OCI-LY1 (cell line): Measurements from ENCODE around the gene SH3BP4.

Experiments used
- H2AFZ ChIP-seq: fragments of 200-600 bp; sonication (generic), shearing (Covaris generic); 2 replicates; pipeline ENCODE4 v1.6.0; 2014; ENCODE audit warnings: antibody characterized with exemption, mild to moderate bottlenecking, low read length
- H3F3A ChIP-seq: fragments of 200-600 bp; sonication (generic), shearing (Covaris generic); 2 replicates; pipeline ENCODE4 v1.6.0; 2014; ENCODE audit warnings: mild to moderate bottlenecking, antibody characterized with exemption, low read length, moderate library complexity; ENCODE audit not compliant: insufficient read depth
- H3K27ac ChIP-seq: fragments of 200-600 bp; sonication (generic); 2 replicates; pipeline ENCODE4 v1.5.1; 2014; ENCODE audit warnings: low read length, mixed run types, mild to moderate bottlenecking, low read depth; ENCODE audit not compliant: poor library complexity, severe bottlenecking
- H3K27me3 ChIP-seq: fragments of 200-600 bp; sonication (generic); 2 replicates; pipeline ENCODE4 v1.6.0; 2014; ENCODE audit warnings: antibody characterized with exemption, mild to moderate bottlenecking, low read length, moderate library complexity; ENCODE audit not compliant: insufficient read depth
- H3K36me3 ChIP-seq: fragments of 200-600 bp; sonication (generic); 2 replicates; pipeline ENCODE4 v1.6.1; 2014; ENCODE audit warnings: mild to moderate bottlenecking, antibody characterized with exemption, low read length, moderate library complexity, mixed read lengths; ENCODE audit not compliant: insufficient read depth
- H3K4me1 ChIP-seq: fragments of 200-600 bp; sonication (generic); 2 replicates; pipeline ENCODE4 v1.5.1; 2014; ENCODE audit warnings: mild to moderate bottlenecking, low read length, moderate library complexity; ENCODE audit not compliant: insufficient read depth, severe bottlenecking
- H3K4me2 ChIP-seq: fragments of 200-600 bp; sonication (generic), shearing (Covaris generic); 2 replicates; pipeline ENCODE4 v1.6.1; 2014; ENCODE audit warnings: low read length
- H3K4me3 ChIP-seq: fragments of 200-600 bp; sonication (generic); 2 replicates; pipeline ENCODE4 v1.5.1; 2014; ENCODE audit warnings: low read length, low read depth, mild to moderate bottlenecking, mixed read lengths; ENCODE audit not compliant: poor library complexity, severe bottlenecking
- H3K79me2 ChIP-seq: fragments of 200-600 bp; shearing (Covaris generic); 2 replicates; pipeline ENCODE4 v1.6.1; 2016; ENCODE audit warnings: mixed run types, low read length, mixed read lengths; ENCODE audit not compliant: insufficient read depth
- H3K9ac ChIP-seq: fragments of 200-600 bp; sonication (generic), shearing (Covaris generic); 2 replicates; pipeline ENCODE4 v1.6.1; 2014; ENCODE audit warnings: mild to moderate bottlenecking, low read length, mixed read lengths
- H3K9me2 ChIP-seq: fragments of 200-600 bp; sonication (generic), shearing (Covaris generic); 2 replicates; pipeline ENCODE4 v1.6.1; 2014; ENCODE audit warnings: low read depth, mild to moderate bottlenecking, low read length, mixed read lengths
- H3K9me3 ChIP-seq: fragments of 200-600 bp; shearing (Covaris generic); 2 replicates; pipeline ENCODE4 v1.6.1; 2014; ENCODE audit warnings: low read length, mixed read lengths
- H4K20me1 ChIP-seq: fragments of 200-600 bp; sonication (generic), shearing (Covaris generic); 2 replicates; pipeline ENCODE4 v1.6.0; 2016; ENCODE audit warnings: mild to moderate bottlenecking, low read length; ENCODE audit not compliant: insufficient read depth
- CTCF ChIP-seq: fragments of 200-600 bp; sonication (generic), shearing (Covaris generic); IDR thresholded peaks from 2 replicates; pipeline ENCODE4 v1.5.1; 2017; ENCODE audit warnings: mild to moderate bottlenecking, antibody characterized with exemption, low read length, moderate library complexity, mixed read lengths
- EZH2 ChIP-seq: fragments of 200-600 bp; sonication (generic), shearing (Covaris generic); IDR thresholded peaks from 2 replicates; pipeline ENCODE4 v1.8.0; 2017; ENCODE audit warnings: borderline replicate concordance, mixed run types, mild to moderate bottlenecking, antibody characterized with exemption, low read length, moderate library complexity, mixed read lengths

Gene SH3BP4

GRCh38 chr2:234917211-234917975 lies 34.4 kb upstream of the SH3BP4 start:
- H3K4me3 ChIP-seq: no peak overlapping the region
- no peaks in the 10 kb centered on the region for H3K4me1 ChIP-seq
- no peak for TF ChIP-seq CTCF
- TF ChIP-seq EZH2: no peak
- no peaks in the 10 kb centered on the region for H4K20me1 ChIP-seq
- no peak overlapping the region for H2AFZ ChIP-seq
- H3K4me2 ChIP-seq: no peak overlapping the region
- H3K36me3 ChIP-seq: no peaks in the 10 kb centered on the region
- H3K27ac ChIP-seq: no peak overlapping the region
- H3K9me3 ChIP-seq: no peaks in the 10 kb centered on the region
- no peaks in the 10 kb centered on the region for H3K27me3 ChIP-seq
- no peaks in the 10 kb centered on the region for H3F3A ChIP-seq
- H3K9me2 ChIP-seq: no peaks in the 10 kb centered on the region
- H3K9ac ChIP-seq: no peak overlapping the region
- no peaks in the 10 kb centered on the region for H3K79me2 ChIP-seq

GRCh38 chr2:234919711-234920110 lies 32.1 kb upstream of the SH3BP4 start:
- Histone ChIP-seq H3K9me3 (no peaks in the 10 kb centered on the region), H3K4me1 (no peaks in the 10 kb centered on the region), H3K4me3 (no peak overlapping the region), H3F3A (no peaks in the 10 kb centered on the region), H3K27me3 (no peaks in the 10 kb centered on the region), H2AFZ (no peak overlapping the region), H3K4me2 (no peak overlapping the region), H3K9me2 (no peaks in the 10 kb centered on the region), H3K79me2 (no peaks in the 10 kb centered on the region), H4K20me1 (no peaks in the 10 kb centered on the region), H3K36me3 (no peaks in the 10 kb centered on the region), H3K27ac (no peak overlapping the region), H3K9ac (no peak overlapping the region)
- no peak for TF ChIP-seq EZH2
- TF ChIP-seq CTCF: no peak

- no peaks in the 10 kb centered on the region for H3K4me1 ChIP-seq
- H3K27me3 ChIP-seq: no peaks in the 10 kb centered on the region
- H3K4me2 ChIP-seq: no peak overlapping the region
- no peak overlapping the region for H3K4me3 ChIP-seq
- H3K36me3 ChIP-seq: no peaks in the 10 kb centered on the region
- no peaks in the 10 kb centered on the region for H4K20me1 ChIP-seq
- no peak for TF ChIP-seq EZH2
- TF ChIP-seq CTCF: no peak
- H3K9ac ChIP-seq: no peak overlapping the region
- no peaks in the 10 kb centered on the region for H3F3A ChIP-seq
- H3K79me2 ChIP-seq: no peaks in the 10 kb centered on the region
- H3K9me2 ChIP-seq: no peaks in the 10 kb centered on the region
- H2AFZ ChIP-seq: no peak overlapping the region
- H3K27ac ChIP-seq: no peak overlapping the region
- no peaks in the 10 kb centered on the region for H3K9me3 ChIP-seq
Measured at GRCh38 chr2:234920836-234921235, 31.0 kb upstream of the SH3BP4 start.
